HG02884 (cell line): ENCODE results near the gene EZH2.

ENCODE experiments used
- ATAC-seq: cut with Tn5 transposase; IDR thresholded peaks from one replicate; pipeline ENCODE4 v1.9.1; 2021; ENCODE audit warnings: mild to moderate bottlenecking, moderate library complexity; ENCODE audit not compliant: unreplicated experiment

The EZH2 gene

DNA sequence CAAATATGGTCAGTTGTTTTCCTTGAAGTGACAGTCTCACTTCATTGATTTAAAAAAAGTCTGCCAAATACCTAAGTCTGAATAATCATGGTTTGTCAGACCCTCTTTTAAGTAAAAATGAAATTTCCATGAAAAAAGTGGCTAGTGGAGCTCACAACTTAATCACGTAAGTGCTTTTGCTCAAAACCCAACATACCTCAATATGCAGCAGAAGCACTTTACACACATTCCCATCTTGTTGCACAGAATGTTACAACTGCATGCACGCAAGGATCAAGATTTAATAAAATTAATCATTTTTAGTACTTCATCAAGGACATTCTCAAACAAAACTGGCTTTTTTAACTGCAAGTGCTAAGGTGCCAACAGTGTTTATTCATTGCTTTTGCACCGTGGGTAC lies 21.6 kb downstream of the EZH2 start:
- ATAC-seq: no peak

DNA sequence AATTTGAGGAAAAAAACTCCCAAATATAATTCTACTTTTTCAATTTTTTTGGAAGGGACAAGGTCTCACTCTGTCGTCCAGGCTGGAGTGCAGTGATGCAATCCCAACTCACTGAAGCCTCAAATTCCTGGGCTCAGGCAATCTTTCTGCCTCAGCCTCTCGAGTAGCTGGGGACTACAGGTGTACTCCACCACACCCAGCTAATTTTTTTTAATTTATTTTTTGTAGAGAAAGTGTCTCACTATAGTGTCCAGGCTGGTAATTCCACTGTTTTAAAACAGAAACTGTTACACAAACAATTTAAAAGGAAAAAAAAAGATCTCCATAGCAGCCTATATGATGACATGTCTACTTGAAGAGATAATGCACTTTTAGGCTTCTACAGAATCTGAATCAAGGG lies 25.6 kb downstream of the EZH2 start:
- ATAC-seq: no peak

DNA sequence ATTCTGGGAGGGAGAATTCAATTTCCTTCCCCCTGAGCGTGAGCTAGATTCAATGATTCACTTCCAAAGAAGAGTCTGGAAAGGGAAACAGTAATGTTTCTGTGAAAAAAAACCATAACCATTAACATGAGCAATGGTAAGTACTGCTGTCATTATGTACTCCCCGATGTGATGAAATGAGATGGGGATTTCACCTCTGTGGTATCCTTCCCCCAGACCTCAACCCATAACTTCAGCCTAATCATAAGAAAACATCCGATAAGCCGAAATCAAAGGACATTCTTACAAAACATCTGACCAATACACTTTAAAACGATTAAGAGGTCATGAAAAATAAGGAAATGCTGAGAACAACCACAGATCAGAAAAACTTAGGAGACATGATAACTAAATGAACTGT lies 27.2 kb downstream of the EZH2 start:
- ATAC-seq: no peak

DNA sequence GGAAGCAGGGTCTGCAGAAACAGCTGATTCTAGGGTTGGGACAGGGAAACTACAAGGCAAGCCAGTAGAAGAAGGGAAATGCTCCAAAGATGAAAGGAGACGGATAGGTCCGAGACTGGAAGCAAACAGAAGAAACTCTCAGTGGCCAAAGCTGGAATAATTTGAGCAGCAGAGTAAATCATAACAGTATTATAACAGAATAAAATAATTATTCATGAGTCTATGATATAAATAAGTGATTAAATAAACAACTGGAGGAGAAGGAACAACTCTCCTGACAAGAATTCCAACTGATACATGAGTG lies 27.6 kb downstream of the EZH2 start:
- ATAC-seq: no peak

DNA sequence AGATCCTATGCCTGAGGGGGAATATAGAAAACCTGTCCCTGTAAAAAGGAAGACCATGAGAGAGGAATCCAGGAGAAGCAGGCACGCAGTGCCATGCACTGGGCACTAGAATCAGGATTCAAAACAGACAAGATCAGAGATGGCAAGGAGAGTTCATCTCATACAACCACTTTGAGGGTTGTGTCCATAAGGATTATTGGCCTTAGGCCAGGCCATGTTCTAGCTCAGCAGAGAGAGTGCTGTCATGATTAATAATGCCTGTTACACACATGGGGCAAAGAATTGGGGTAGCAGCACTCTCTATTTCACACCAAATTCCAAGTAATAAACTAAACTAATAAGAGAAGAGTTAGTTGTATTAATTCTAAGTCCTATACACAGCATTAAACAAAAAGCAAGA lies 29.1 kb downstream of the EZH2 start:
- ATAC-seq: no peak

DNA sequence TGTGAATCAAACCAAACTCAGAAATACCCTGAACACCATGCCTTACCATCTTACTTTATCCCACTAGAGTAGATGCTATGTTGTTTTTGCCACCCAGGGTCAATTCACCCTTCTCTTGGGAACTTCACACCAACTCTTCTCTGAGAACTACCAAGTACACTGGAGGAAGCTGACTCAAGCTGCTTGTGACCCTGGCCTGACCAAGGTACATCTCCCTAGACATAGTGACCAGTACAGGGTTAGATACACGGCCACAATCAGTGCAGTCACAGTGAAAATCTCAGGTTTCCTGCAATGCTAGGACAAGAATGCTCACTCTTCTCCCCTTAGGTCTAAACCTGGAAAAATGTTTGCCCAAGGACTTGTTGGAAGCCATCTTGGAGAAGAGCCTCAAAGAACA lies 31.8 kb downstream of the EZH2 start:
- ATAC-seq: no peak

DNA sequence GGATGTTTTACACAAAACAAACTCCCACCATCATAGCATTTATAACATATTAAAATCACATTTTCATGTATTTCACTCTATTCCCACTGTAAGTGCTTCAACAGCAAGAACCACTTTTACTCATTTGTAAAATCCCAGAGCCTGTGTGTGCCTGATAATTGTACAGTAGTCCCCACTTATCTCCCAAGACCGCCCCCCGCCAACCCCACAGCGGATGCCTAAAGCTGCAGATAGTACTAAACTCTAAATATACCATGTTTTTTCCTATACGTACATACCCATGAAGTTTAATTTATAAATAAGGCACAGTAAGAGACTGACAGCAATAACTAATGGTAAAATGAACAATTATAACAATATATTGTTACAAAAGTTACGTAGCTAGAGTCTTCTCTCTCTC lies 33.5 kb downstream of the EZH2 start:
- no peak for ATAC-seq

DNA sequence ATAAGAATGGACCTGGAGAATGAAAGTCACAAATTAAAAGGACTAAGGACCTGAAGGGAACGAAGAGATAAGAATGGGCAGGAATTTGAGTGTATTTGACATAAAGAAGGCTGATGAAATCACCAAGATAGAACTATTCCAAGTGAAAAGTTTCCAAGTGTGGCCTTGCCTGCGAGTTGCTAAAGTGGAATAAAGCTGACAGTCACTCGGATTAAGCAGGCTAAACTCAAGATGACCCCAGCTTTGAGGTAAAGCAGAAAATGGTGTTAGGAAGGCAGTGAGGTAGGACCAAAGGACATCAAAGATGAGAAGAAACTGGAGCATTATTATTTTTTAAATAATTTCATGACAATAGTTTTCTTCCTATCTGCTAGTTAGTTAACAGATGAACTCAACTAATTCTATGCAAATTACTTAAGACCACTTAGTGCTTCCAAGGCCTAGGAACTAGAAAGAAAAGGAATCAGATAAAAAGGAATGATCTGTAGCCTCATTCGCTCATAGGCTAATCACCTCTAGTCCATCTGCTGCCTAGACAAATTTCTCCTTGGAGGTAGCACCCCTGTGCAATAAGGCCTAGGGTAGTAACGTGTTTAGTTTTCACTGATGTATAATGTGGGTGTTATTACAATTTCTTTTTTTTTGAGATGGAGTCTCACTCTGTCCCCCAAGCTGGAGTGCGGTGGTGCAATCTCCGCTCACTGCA lies 34.5 kb downstream of the EZH2 start:
- ATAC-seq: no peak

DNA sequence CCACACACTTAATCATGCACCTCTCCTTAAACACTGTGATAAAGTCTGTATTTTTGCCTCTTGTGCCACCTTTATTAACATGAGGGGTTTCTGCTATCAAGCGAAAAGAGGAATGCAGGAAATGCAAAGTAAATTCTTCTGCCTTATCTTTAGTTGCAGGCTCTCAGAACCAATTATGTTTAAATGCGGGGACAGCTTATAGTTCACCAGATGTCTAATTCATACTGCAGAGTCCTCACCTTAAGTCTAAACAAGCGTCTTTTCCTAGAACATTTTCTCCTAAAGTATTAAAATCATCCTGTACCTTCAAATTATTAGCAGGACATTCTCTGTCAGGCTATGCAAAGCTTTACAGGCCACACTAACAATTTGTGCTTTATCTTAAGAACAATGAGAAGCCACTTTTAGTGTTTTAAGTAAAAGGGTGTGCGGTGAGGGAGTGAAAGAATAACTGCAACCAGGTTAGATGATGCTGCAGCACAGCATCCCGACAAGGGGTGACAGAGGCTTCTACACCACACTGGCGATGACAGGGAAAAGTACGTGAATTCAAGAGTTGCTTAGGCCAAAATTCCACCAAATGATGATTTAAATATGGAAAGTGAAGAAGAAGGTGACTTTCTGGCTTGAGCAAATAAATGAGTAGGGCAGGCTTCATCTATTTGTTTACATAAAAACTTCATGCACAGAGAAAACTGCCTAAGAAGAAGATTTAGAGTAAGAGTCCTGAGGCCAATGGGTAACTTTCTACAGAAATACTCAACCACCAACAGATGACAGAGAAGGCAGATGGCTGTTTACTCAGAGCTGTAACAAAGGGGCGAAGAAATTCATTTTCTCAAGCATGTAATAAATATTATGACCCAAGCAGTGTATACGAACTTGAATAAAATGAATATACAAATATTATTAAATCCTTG lies 36.0 kb downstream of the EZH2 start:
- no peak for ATAC-seq

DNA sequence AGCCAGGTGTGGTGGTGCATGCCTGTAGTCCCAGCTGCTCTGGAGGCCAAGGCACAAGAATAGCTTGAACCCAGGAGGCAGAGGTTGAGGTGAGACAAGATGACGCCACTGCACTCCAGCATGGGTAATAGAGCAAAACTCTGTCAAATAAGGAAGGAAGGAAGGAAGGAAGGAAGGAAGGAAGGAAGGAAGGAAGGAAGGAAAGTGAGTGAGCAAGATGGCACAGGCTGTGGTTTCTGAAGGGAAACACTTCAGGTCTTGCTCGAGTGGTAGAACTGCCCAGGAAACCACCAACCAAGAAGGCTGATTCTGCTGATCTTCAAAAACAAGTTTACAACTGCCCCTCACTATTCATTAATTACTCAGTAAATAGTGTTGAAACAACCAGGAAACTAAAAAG lies 45.2 kb downstream of the EZH2 start:
- no peak for ATAC-seq

DNA sequence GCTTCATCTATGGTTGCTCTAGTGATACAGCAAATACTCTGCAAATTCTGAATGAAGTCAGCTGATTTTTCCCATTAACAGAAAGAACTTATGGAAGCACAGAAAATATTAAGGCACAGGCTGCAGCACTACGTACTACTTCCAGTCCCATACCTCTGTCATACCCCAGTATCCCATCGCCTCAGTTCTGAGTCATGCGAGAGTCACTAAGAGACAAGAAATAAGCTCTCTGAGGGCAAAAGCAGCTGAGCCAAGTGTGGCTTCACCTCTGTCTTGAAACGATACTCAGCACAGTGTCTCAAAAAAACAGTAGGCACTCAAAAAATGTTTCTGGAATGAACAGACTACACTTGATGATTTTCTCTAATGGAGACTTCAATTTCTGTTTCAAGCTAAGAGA lies 48.2 kb downstream of the EZH2 start:
- no peak for ATAC-seq

DNA sequence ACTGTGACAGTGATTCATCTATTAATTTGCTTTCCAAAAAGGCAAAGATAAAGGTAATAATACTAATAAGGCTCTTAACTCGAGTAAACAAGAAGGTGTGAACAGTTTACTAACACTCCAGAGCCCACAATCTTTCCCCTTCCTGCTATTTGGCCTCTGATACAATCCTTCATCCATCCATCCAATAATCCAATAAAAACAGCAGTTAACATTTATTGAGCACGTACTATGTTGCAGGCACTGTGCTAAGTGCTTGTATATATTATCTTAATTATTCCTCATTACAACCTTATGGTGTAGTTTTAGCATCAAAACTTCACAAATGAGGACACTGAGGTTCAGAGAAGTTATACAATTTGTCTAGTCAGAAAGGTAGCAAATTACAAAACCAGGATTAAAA lies 49.5 kb downstream of the EZH2 start:
- no peak for ATAC-seq

DNA sequence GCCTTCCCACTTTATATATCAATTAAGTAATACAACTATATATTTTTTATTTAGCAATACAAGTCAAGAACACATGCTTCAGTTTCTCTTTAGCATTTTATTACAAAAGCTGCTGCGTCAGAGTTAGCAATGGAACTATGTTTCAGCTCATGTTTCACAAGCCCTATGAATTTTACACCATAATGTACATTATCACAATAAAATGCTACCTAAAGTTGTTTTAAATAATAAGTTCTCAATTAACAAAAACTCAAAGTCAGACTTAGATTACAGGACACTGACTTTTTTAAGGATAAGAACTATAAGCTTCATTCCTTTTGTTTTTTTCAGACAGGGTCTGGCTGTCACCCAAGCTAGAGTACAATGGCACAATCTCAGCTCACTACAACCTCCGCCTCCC lies 52.3 kb downstream of the EZH2 start:
- ATAC-seq: no peak

DNA sequence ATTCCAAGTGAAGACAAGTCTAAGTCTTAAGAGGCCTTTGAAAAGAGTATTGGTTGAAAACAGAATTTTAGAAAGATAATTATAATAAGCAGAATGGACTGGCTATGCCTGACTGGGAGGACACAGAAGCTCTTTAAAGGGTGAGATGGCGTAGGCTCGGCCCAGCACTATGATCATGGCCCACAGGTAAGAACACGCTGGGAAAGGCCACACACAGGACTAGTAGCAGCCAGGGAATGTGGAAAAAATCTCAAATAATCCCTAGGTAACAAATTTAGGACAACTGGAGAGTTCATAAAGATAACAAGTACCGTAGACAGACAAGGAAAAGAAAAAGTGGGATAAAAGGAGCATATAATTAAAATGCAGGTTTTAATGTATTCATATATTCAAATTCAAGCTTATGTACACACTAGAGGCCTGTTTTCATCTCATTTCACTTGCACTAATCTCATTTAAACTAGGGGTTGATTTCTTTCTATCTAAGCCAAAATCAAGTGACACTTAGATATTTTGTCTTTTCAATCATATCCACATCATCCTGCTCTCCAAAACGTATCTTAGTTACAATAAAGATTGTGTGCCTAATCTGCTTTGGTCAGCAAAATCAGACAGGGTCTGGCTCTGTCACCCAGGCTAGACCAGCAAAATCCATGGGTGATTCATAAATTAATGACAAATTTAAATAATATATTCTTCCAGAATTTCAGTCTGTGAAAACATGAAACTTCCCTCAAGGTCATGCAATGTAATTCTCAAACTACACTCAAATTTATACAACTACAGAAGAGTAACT lies 53.0 kb downstream of the EZH2 start:
- ATAC-seq: no peak

DNA sequence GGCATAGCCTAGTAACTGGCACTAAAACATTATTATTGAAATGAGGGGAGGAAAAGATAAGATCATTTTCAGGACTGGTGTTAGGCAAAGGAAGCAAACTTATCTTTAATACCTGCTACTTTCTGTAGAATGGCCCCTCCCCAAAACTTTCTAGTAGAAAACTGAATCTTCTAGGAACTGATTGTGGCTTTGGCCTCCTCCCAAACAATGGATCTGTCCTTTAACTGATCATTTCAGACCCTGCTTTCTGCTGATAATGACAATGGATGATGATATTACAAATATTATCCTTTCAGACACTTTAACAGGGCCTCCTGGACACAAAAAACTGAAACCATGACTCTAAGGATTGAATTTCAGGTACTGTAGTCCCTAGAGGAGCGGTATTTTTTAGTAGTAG lies 55.1 kb downstream of the EZH2 start:
- no peak for ATAC-seq

DNA sequence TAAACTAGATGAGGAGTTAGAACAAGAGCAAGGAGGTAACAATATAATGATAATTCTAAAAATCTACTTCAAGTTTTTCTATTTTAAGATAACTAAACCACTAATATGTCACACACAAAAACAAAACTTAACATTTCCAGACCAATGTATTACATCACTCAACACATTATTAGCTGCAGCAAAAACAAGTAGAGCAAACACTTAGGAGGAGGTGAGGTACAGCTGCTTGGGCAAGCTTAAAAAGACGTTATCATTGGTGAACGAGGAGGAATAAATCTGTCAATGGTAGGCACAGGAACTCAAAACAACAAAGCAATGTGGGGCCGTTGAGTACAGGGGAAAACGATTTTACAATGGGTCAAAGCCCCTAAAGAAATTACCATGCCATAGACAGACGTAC lies 58.8 kb downstream of the EZH2 start:
- no peak for ATAC-seq

DNA sequence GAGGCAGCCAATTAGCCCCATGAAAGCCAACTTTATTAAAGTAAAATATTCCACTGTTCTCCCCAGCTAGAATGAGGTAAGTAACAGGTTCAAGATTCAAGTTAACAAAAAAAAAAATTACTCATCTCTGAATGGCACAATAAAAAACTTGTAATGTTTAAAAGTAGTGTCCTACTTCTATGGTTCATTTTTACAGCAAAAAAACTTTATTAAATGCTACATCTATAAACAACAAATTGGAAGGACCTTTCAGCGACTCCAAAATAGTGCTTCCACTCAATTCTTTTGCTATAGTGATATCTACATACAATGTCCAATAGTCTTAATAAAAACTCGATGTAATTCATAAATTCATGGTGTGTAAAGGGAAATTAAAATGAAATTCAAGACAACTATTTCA lies 59.2 kb downstream of the EZH2 start:
- no peak for ATAC-seq

DNA sequence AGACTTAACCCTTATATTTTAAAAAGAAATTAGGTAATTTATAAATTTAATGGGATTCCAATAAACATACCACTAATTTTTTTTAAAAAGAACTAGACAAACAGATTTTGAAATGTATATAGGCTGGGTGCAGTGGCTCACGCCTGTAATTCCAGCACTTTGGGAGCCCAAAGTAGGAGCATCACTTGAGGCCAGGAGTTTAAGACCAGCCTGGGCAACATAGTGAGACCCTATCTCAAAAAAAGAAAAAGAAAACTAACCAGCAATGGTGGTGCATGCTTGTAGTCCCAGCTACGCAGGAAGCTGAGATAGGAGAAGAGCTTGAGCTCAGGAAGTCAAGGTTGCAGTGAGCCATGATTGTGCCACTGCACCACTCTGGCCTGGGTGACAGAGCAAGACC lies 62.7 kb downstream of the EZH2 start:
- no peak for ATAC-seq

DNA sequence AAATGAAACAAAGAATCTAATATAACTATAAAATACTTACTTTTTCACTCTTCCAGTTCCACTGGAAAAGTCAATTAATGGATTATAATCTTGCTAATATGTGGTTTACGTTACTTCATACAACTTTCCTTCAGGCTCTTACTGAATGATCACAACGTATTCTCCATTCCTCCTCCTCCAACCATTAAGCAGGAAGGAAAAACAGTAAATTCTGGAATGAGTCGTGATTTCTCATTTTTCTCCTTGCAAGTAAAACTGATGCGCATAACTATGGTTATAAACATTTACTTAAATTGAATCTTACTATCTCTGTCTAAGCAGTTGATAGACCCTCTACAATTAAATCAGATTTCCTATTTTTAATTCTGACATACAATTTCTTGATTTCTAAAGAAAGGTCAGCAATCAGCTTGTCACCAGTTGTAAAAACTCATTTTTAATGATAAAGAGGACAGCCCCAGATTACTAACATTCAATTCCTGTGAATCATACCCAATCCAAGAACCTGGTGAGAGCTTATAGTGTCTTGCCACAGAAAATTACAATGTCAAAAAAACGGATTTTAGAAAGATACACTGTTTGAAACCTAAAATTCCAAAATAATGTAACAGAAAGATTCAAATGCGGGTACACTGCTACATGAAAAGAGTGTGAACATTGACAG lies 64.3 kb downstream of the EZH2 start:
- ATAC-seq: no peak

DNA sequence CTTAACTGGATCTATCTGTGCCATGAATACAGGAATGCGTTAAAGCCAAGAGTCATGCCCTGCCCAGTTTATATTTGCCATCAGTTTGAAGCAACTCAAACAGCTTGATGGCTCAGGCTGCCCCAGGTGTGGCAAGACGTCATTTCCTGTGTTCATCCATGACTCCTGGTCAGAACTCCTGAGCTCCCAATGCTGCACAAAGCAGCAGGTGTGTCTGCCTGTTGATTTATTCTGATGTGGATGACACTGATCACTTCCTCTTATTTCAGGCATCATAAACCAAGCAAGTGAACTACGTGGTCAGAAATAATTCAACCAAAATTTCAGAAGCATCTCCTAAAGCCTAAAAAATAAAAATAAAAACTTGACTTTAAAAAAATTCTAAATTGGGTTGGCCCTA lies 68.5 kb downstream of the EZH2 start:
- no peak for ATAC-seq

DNA sequence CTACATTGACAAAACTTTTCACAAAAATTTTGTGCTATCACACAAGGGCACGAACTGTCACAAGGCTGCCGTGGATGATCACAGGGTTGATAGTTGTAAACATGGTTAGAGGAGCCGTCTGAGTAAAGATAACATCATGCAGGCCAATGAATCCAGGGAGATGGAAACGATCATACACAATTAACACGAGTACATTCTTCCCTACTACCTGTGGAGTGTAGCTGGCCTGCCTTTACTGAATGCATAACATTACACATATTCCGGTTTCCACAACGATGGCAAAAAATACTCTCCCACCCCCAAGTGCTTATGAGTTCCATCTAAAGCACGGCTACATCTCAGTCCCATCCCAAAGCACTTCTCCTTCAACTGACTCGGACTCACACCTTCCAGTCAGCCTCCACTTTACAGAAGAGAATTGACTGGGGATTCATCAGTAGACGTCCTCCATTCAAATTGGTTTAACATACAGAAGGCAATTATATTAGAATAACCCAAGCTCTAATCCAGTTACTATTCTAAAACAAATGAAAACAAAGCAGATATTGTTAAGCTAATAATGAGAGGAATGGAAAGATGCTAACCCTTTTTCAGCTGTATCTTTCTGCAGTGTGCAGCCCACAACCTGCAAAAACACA lies 69.0 kb downstream of the EZH2 start:
- no peak for ATAC-seq
